SK-N-SH (cell line): ENCODE measurements around the gene KCNK5. TPM values are rescaled to one million over a fixed set of nuclear protein-coding genes. Genes with fewer than 3 reads are reported as not detected.

Source experiments
- CTCF ChIA-PET: fragments of 300-600, 350-600 bp; formaldehyde crosslinking; extraction: SDS; loops from one replicate; lab custom pipeline; 2021; lab: Yijun Ruan, JAX
- POLR2A ChIA-PET: fragments of 350-600 bp; sonication (Branson Sonifier 250); formaldehyde crosslinking; extraction: SDS; loops from one replicate; lab custom pipeline; 2020; ENCODE audit warnings: antibody characterized with exemption, inconsistent platforms; lab: Yijun Ruan, JAX
- DNase-seq: peaks from one replicate; pipeline ENCODE4 v3.0.0; 2012
- H2AFZ ChIP-seq: fragments of 200-600 bp; sonication (generic); 2 replicates; pipeline ENCODE4 v1.8.1; 2016; ENCODE audit warnings: antibody characterized with exemption, mild to moderate bottlenecking, low read depth
- H3F3A ChIP-seq: fragments of 200-600 bp; sonication (generic); replicated peaks from 2 replicates; pipeline ENCODE3; 2016; ENCODE audit warnings: antibody characterized with exemption, mild to moderate bottlenecking; ENCODE audit not compliant: insufficient read depth
- H3K27ac ChIP-seq, 2 experiments: fragments of 200-500 bp in 1 of 2; fragments of 200-600 bp in 1 of 2; sonication (Bioruptor generic) in 1 of 2; sonication (generic), shearing (Covaris generic) in 1 of 2; 2 replicates each; pipeline versions ENCODE4 v1.5.1 to v1.6.1; 2014 to 2016; ENCODE audit warnings: low read depth in 2 of 2, inconsistent platforms in 1 of 2, low read length in 1 of 2, mild to moderate bottlenecking in 1 of 2, mixed read lengths in 1 of 2
- H3K27me3 ChIP-seq: fragments of 200-600 bp; sonication (generic), shearing (Covaris generic); 2 replicates; pipeline ENCODE4 v1.6.1; 2016; ENCODE audit warnings: mixed run types; ENCODE audit not compliant: insufficient read depth
- H3K36me3 ChIP-seq, 2 experiments: fragments of 200-500 bp in 1 of 2; fragments of 200-600 bp in 1 of 2; sonication (Bioruptor generic) in 1 of 2; sonication (generic) in 1 of 2; replicated peaks in 1 of 2; 2 replicates each; pipeline versions ENCODE3 to v1.5.1; 2014 to 2016; ENCODE audit warnings: low read length in 1 of 2, mild to moderate bottlenecking in 1 of 2; ENCODE audit not compliant: insufficient read depth in 2 of 2, control insufficient read depth in 1 of 2
- H3K4me1 ChIP-seq, 2 experiments: fragments of 200-500 bp in 1 of 2; fragments of 200-600 bp in 1 of 2; sonication (Bioruptor generic) in 1 of 2; sonication (generic), shearing (Covaris generic) in 1 of 2; 2 replicates each; pipeline versions ENCODE4 v1.5.1 to v1.6.1; 2014 to 2016; ENCODE audit warnings: low read depth in 1 of 2, low read length in 1 of 2, mixed run types in 1 of 2; ENCODE audit not compliant: insufficient read depth in 2 of 2, control insufficient read depth in 1 of 2
- H3K4me2 ChIP-seq: fragments of 200-600 bp; sonication (generic), shearing (Covaris generic); 2 replicates; pipeline ENCODE4 v1.6.1; 2017; ENCODE audit warnings: mixed run types
- H3K4me3 ChIP-seq, 2 experiments: fragments of 200-500 bp in 1 of 2; fragments of 200-600 bp in 1 of 2; sonication (Bioruptor generic) in 1 of 2; sonication (generic), shearing (Covaris generic) in 1 of 2; 2 replicates each; pipeline versions ENCODE4 v1.5.1 to v1.8.1; 2014 to 2016; ENCODE audit warnings: low read depth in 2 of 2, inconsistent platforms in 1 of 2, low read length in 1 of 2, mild to moderate bottlenecking in 1 of 2, mixed read lengths in 1 of 2, moderate library complexity in 1 of 2
- H3K79me2 ChIP-seq: fragments of 200-600 bp; sonication (generic); 2 replicates; pipeline ENCODE4 v1.8.1; 2017; ENCODE audit warnings: mild to moderate bottlenecking; ENCODE audit not compliant: insufficient read depth
- H3K9ac ChIP-seq: fragments of 200-600 bp; sonication (generic); 2 replicates; pipeline ENCODE4 v1.6.1; 2017; ENCODE audit warnings: mixed run types
- H3K9me2 ChIP-seq: fragments of 200-600 bp; sonication (generic); 2 replicates; pipeline ENCODE4 v1.6.1; 2017; ENCODE audit warnings: mixed run types
- H3K9me3 ChIP-seq: fragments of 200-600 bp; sonication (generic); 2 replicates; pipeline ENCODE4 v1.6.1; 2017; ENCODE audit warnings: mixed run types, mild to moderate bottlenecking, moderate library complexity
- H4K20me1 ChIP-seq: fragments of 200-600 bp; sonication (generic); 2 replicates; pipeline ENCODE4 v1.6.1; 2017; ENCODE audit warnings: mild to moderate bottlenecking, mixed run types; ENCODE audit not compliant: insufficient read depth
- CTCF ChIP-seq: fragments of 200-600 bp; sonication (generic); IDR thresholded peaks from 2 replicates; pipeline ENCODE4 v1.6.1; 2017; ENCODE audit warnings: antibody characterized with exemption, mild to moderate bottlenecking, moderate library complexity
- ELF1 ChIP-seq: IDR thresholded peaks from 2 replicates; pipeline ENCODE4 v1.4.0; 2012
- EP300 ChIP-seq, 2 experiments: IDR thresholded peaks; 2 replicates each; pipeline versions ENCODE4 v1.4.0 to v1.6.1; 2012; ENCODE audit warnings: borderline replicate concordance in 1 of 2, low read depth in 1 of 2, low read length in 1 of 2
- FOXM1 ChIP-seq: IDR thresholded peaks from 2 replicates; pipeline ENCODE4 v1.4.0; 2012; ENCODE audit warnings: low read depth, mild to moderate bottlenecking
- GATA2 ChIP-seq: sonication (generic); formaldehyde crosslinking; IDR thresholded peaks from 2 replicates; pipeline ENCODE4 v1.5.0; 2020; ENCODE audit warnings: mild to moderate bottlenecking, missing genetic modification reagents
- IRF3 ChIP-seq: fragments of 150-350 bp; IDR thresholded peaks from 2 replicates; pipeline ENCODE4 v1.6.1; 2016; ENCODE audit warnings: mild to moderate bottlenecking, low read depth, low read length
- MAX ChIP-seq: IDR thresholded peaks from 2 replicates; pipeline ENCODE4 v1.4.0; 2012; ENCODE audit warnings: low read depth
- MEF2A ChIP-seq: IDR thresholded peaks from 2 replicates; pipeline ENCODE4 v1.4.0; 2012; ENCODE audit warnings: low read depth, borderline replicate concordance
- NFIC ChIP-seq: IDR thresholded peaks from 2 replicates; pipeline ENCODE4 v1.4.0; 2012; ENCODE audit warnings: borderline replicate concordance
- PBX3 ChIP-seq: IDR thresholded peaks from 2 replicates; pipeline ENCODE4; 2012
- POLR2AphosphoS5 ChIP-seq: IDR thresholded peaks from 2 replicates; pipeline ENCODE4 v1.6.1; 2012; ENCODE audit warnings: low read depth, low read length
- RCOR1 ChIP-seq: fragments of 150-350 bp; IDR thresholded peaks from 2 replicates; pipeline ENCODE4 v1.6.1; 2017; ENCODE audit warnings: antibody characterized with exemption, low read length
- REST ChIP-seq: IDR thresholded peaks from 2 replicates; pipeline ENCODE4 v1.6.1; 2012; ENCODE audit warnings: mild to moderate bottlenecking, low read depth, low read length, moderate library complexity
- RXRA ChIP-seq: IDR thresholded peaks from 2 replicates; pipeline ENCODE4 v1.4.0; 2012; ENCODE audit warnings: low read depth, mild to moderate bottlenecking, borderline replicate concordance
- SMC3 ChIP-seq: IDR thresholded peaks from 2 replicates; pipeline ENCODE4 v1.6.1; 2012; ENCODE audit warnings: low read depth, low read length, improper control_type of control experiment
- TCF12 ChIP-seq: IDR thresholded peaks from 2 replicates; pipeline ENCODE4 v1.4.0; 2012
- TEAD4 ChIP-seq: IDR thresholded peaks from 2 replicates; pipeline ENCODE4 v1.4.0; 2012; ENCODE audit warnings: mild to moderate bottlenecking, borderline replicate concordance; ENCODE audit not compliant: insufficient read depth
- USF1 ChIP-seq: IDR thresholded peaks from 2 replicates; pipeline ENCODE4 v1.4.0; 2012; ENCODE audit warnings: low read depth, borderline replicate concordance
- USF2 ChIP-seq: fragments of 150-350 bp; IDR thresholded peaks from 2 replicates; pipeline ENCODE4 v1.6.1; 2017; ENCODE audit warnings: antibody characterized with exemption, low read length, low read depth, borderline replicate concordance
- ZBTB33 ChIP-seq: IDR thresholded peaks from 2 replicates; pipeline ENCODE4 v1.4.0; 2012; ENCODE audit warnings: low read depth, borderline replicate concordance
- WGBS: methylation state at CpG from one replicate; pipeline ENCODE4 v1.1.6; 2017; ENCODE audit warnings: low lambda C conversion rate; 5-methylcytosine and 5-hydroxymethylcytosine counted together
- polyA plus RNA-seq, 3 experiments: library from polyadenylated mRNA; depleted of rRNA; stranded (reverse); fragments of >200 nt; gene quantifications; 2 replicates each; pipeline ENCODE4 v1.2.3, GENCODE V29; 2012

KCNK5 gene
- polyA plus RNA-seq, 1 of the 3 experiments (the other 2 are of a cell fraction) = not detected

- Histone ChIP-seq H3F3A (no peaks in the 10 kb centered on the region), H3K4me1 (peaks cover 0 to 5% of the 10 kb centered on the region in 2 experiments; a peak in 2 of 4 replicates), H3K79me2 (no peaks in the 10 kb centered on the region), H2AFZ (no peak overlapping the region), H3K27me3 (no peaks in the 10 kb centered on the region), H3K4me2 (no peak overlapping the region), H3K4me3 (no peak overlapping the region), H3K9ac (no peak overlapping the region), H3K27ac (no peak overlapping the region), H3K9me2 (no peaks in the 10 kb centered on the region), H3K36me3 (no peaks in the 10 kb centered on the region), H3K9me3 (no peaks in the 10 kb centered on the region), H4K20me1 (no peaks in the 10 kb centered on the region)
- TF ChIP-seq REST (no peak), NFIC (no peak), RXRA (no peak), ELF1 (no peak), POLR2AphosphoS5 (no peak), PBX3 (no peak), IRF3 (no peak), RCOR1 (no peak), SMC3 (no peak), MEF2A (no peak), TCF12 (no peak), TEAD4 (no peak), ZBTB33 (no peak), MAX (no peak), USF2 (no peak), FOXM1 (no peak), USF1 (no peak), GATA2 (CRISPR knock-in tag) (no peak), EP300 (IDR thresholded peaks at IDR 0.05; ENCODE audit: borderline replicate concordance in 1 of 2, low read depth in 1 of 2, low read length in 1 of 2) (no peak), CTCF (no peak)
- no peak for DNase-seq
- ChIA-PET CTCF (interaction anchor here (0.9 to 2.6 kb wide), 2 partner anchors 12 to 141 kb away, joined by 3 to 7 read pairs; no protein-coding TSS in a partner anchor), POLR2A (no interaction called here)
- 44% methylated on average over 6 of the region's 6 CpGs for WGBS
Measured at GRCh38 chr6:39153766-39154397, 75.4 kb downstream of the KCNK5 start.
